PC-3 (cell line): Measurements from ENCODE around the gene BTBD6. TPM values are rescaled to one million over a fixed set of nuclear protein-coding genes. Genes with fewer than 3 reads are reported as not detected.

Experiments
- ATAC-seq: fragments of 200-7000 bp; cut with Tn5 transposase; 2 replicates; pipeline ENCODE4 v1.9.1; 2020; ENCODE audit warnings: mild to moderate bottlenecking, moderate library complexity
- BruUV-seq: library from RNA; stranded (reverse); fragments of 400-500 nt; replicated peaks from 2 replicates; lab custom pipeline; 2021; lab: Mats Ljungman, UMichigan
- CTCF ChIA-PET: fragments of 300-600 bp; sonication (Branson Sonifier 250); formaldehyde crosslinking; loops from one replicate; lab custom pipeline; 2022; ENCODE audit warnings: antibody characterized with exemption; lab: Charles Lee
- POLR2A ChIA-PET: fragments of 300-600 bp; sonication (Branson Sonifier 250); formaldehyde crosslinking; loops from one replicate; lab custom pipeline; 2022; ENCODE audit warnings: antibody characterized with exemption; ENCODE audit not compliant: unreplicated experiment; lab: Charles Lee
- DNase-seq: peaks from one replicate; pipeline ENCODE4 v3.0.0-alpha.2; 2015
- H2AFZ ChIP-seq: fragments of 300-600 bp; sonication (generic); 2 replicates; pipeline ENCODE4 v1.6.0; 2016; ENCODE audit warnings: antibody characterized with exemption, low read length
- H3F3A ChIP-seq: fragments of 300-600 bp; sonication (generic); one replicate; pipeline ENCODE4 v1.6.0; 2017; ENCODE audit warnings: antibody characterized with exemption, low read length, control low read depth, mild to moderate bottlenecking; ENCODE audit not compliant: unreplicated experiment
- H3K27ac ChIP-seq: fragments of 300-600 bp; sonication (generic); 2 replicates; pipeline ENCODE4 v1.5.1; 2016; ENCODE audit warnings: mild to moderate bottlenecking, low read length
- H3K27me3 ChIP-seq: fragments of 300-600 bp; sonication (generic); 2 replicates; pipeline ENCODE4 v1.6.1; 2016; ENCODE audit warnings: low read length, mixed read lengths
- H3K36me3 ChIP-seq: fragments of 300-600 bp; sonication (generic); 2 replicates; pipeline ENCODE4 v1.6.1; 2016; ENCODE audit warnings: low read depth, mixed run types, low read length, mixed read lengths
- H3K4me1 ChIP-seq: fragments of 300-600 bp; sonication (generic); 2 replicates; pipeline ENCODE4 v1.5.1; 2016; ENCODE audit warnings: low read length; ENCODE audit not compliant: insufficient read depth
- H3K4me2 ChIP-seq: fragments of 300-600 bp; sonication (generic); 2 replicates; pipeline ENCODE4 v1.6.0; 2016; ENCODE audit warnings: low read length
- H3K4me3 ChIP-seq: fragments of 300-600 bp; sonication (generic); 2 replicates; pipeline ENCODE4 v1.5.1; 2016; ENCODE audit warnings: mild to moderate bottlenecking, low read length, mixed read lengths
- H3K79me2 ChIP-seq: fragments of 300-600 bp; sonication (generic); 2 replicates; pipeline ENCODE4 v1.6.1; 2017; ENCODE audit warnings: low read length, mixed read lengths
- H3K9ac ChIP-seq: fragments of 300-600 bp; sonication (generic); 2 replicates; pipeline ENCODE4 v1.6.0; 2016; ENCODE audit warnings: mild to moderate bottlenecking, low read length
- H3K9me2 ChIP-seq: fragments of 300-600 bp; sonication (generic); replicated peaks from 2 replicates; pipeline ENCODE4 v1.6.1; 2016; ENCODE audit warnings: mixed run types, low read length, mixed read lengths
- H3K9me3 ChIP-seq: fragments of 300-600 bp; sonication (generic); 2 replicates; pipeline ENCODE4 v1.6.1; 2016; ENCODE audit warnings: low read length, mixed read lengths
- H4K20me1 ChIP-seq: fragments of 300-600 bp; sonication (generic); 2 replicates; pipeline ENCODE4 v1.6.1; 2016; ENCODE audit warnings: low read length, mixed read lengths
- EZH2 ChIP-seq: fragments of 300-600 bp; sonication (generic); IDR thresholded peaks from one replicate; pipeline ENCODE4 v1.6.1; 2017; ENCODE audit warnings: antibody characterized with exemption, mild to moderate bottlenecking, low read length; ENCODE audit not compliant: unreplicated experiment
- EZH2phosphoT487 ChIP-seq: fragments of 300-600 bp; sonication (generic); IDR thresholded peaks from 2 replicates; pipeline ENCODE4 v1.6.1; 2018; ENCODE audit warnings: mild to moderate bottlenecking, antibody characterized with exemption, low read length, borderline replicate concordance
- intact Hi-C: fragments of 100-400 bp; cut with micrococcal nuclease; formaldehyde crosslinking; loops from 2 replicates; pipeline ENCODE4 v1.9.0; 2023
- total RNA-seq: library from RNA; depleted of rRNA; stranded (reverse); fragments of >200 nt; gene quantifications from 2 replicates; pipeline ENCODE4 v1.2.3, GENCODE V29; 2014
- TF ChIP-seq, protein P1 (sequence below): fragments of 300-600 bp; sonication (generic); conservative IDR thresholded peaks from 2 replicates; pipeline ENCODE4 v1.5.1; 2017; ENCODE audit warnings: antibody characterized with exemption, low read depth, mild to moderate bottlenecking, low read length

The BTBD6 gene
- total RNA-seq, 1 experiment from 2014 or later = 104 TPM

DNA sequence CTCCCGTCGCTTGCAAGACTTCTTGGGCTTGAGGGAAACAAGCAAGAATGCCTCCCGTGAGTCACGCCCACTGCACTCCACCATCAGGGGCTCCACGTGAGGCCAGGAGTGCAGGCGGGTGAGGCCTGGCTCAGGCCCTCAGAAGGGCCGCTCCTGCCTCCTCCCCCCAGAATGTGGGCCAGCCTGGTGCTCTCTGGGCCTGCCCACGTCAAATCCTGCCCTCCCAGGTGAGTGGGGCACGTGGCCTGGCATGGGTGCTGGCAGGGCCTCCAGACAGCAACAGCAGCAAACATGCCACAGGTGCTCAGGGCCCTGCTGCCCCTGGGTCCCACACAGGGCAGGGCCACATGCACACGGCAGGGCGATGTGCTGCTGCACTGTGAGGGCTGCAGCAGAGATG lies 30.6 kb upstream of the BTBD6 start:
- no peak overlapping the region for H2AFZ ChIP-seq
- H3K79me2 ChIP-seq = no peaks in the 10 kb centered on the region
- ChIA-PET CTCF (no interaction called here), POLR2A (no interaction called here)
- intact Hi-C loops = no loop called here
- no TSS peak for BruUV-seq
- no peaks in the 10 kb centered on the region for H3F3A ChIP-seq
- H3K4me1 ChIP-seq = no peaks in the 10 kb centered on the region
- DNase-seq (no peak), ATAC-seq (no peak)
- no peak overlapping the region for H3K9ac ChIP-seq
- H3K4me2 ChIP-seq = no peak overlapping the region
- H3K27ac ChIP-seq = no peak overlapping the region
- H3K4me3 ChIP-seq = no peak overlapping the region
- no peaks in the 10 kb centered on the region for H3K9me3 ChIP-seq
- no peaks in the 10 kb centered on the region; the same call in none of the 2 replicates for H3K36me3 ChIP-seq
- no peaks in the 10 kb centered on the region for H3K27me3 ChIP-seq
- H3K9me2 ChIP-seq = no peaks in the 10 kb centered on the region
- H4K20me1 ChIP-seq = no peaks in the 10 kb centered on the region
- TF ChIP-seq EZH2 (no peak), EZH2phosphoT487 (no peak)
- TF ChIP-seq, protein P1, sequence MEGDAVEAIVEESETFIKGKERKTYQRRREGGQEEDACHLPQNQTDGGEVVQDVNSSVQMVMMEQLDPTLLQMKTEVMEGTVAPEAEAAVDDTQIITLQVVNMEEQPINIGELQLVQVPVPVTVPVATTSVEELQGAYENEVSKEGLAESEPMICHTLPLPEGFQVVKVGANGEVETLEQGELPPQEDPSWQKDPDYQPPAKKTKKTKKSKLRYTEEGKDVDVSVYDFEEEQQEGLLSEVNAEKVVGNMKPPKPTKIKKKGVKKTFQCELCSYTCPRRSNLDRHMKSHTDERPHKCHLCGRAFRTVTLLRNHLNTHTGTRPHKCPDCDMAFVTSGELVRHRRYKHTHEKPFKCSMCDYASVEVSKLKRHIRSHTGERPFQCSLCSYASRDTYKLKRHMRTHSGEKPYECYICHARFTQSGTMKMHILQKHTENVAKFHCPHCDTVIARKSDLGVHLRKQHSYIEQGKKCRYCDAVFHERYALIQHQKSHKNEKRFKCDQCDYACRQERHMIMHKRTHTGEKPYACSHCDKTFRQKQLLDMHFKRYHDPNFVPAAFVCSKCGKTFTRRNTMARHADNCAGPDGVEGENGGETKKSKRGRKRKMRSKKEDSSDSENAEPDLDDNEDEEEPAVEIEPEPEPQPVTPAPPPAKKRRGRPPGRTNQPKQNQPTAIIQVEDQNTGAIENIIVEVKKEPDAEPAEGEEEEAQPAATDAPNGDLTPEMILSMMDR = no peak

DNA sequence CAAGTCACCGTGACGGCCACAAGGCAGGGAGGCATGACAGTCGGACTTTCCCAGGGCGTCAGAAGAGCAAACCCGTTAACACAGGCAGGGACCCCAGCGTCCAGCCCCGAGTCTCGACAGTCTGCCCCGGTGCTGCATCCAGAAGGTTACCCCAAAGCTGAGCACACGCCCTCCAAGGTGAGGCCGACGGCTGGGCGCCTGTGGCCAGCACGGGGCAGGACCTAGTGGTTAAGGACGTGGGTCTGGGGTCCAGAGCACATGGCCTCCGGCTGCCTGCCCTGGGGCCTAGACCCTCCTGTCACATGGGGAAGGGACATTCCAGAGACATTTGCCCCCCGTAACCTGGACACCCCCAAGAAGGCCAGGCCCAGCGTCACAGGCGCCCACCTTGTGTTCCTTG lies 29.7 kb upstream of the BTBD6 start:
- H3K4me3 ChIP-seq = no peak overlapping the region
- TF ChIP-seq, protein P1 = no peak
- TF ChIP-seq EZH2 (no peak), EZH2phosphoT487 (no peak)
- no peak overlapping the region for H2AFZ ChIP-seq
- H4K20me1 ChIP-seq = no peaks in the 10 kb centered on the region
- no peak overlapping the region for H3K4me2 ChIP-seq
- ChIA-PET POLR2A (no interaction called here), CTCF (no interaction called here)
- no peak for ATAC-seq
- no peak for DNase-seq
- no peaks in the 10 kb centered on the region for H3K9me2 ChIP-seq
- no peaks in the 10 kb centered on the region for H3K27me3 ChIP-seq
- H3K9ac ChIP-seq = no peak overlapping the region
- intact Hi-C loops = no loop called here
- H3K36me3 ChIP-seq = no peaks in the 10 kb centered on the region; the same call in none of the 2 replicates
- H3F3A ChIP-seq = no peaks in the 10 kb centered on the region
- no peaks in the 10 kb centered on the region for H3K79me2 ChIP-seq
- no peak overlapping the region for H3K27ac ChIP-seq
- H3K4me1 ChIP-seq = peaks cover 6% of the 10 kb centered on the region
- no peaks in the 10 kb centered on the region for H3K9me3 ChIP-seq
- BruUV-seq = no TSS peak

DNA sequence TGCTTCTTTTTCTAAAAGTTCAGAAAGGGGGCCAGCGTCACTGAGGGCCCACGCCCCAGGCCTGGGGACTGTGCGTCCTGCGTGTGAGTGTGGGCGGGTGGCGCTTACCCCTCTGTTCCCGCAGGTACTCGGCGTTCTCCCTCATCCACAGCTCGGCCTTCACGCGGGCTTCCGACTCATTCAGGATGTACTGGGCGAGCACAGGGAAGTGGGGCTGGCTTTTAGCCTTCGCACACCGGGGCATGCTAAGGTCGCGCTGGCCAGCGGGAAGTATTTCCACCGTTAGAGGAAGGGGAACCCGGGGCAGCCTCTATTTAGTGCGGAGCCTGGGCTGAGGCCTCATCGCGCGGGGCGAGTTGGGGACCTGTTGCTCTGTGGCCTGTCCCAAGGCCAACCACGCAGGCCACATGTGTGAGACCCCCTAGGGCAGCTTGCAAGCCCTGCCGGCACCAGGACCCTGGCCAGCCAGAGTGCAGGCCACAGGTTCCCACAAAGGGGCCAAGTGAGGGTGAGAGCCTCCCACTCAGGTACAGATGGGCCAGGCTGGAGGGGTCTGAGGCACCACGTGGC lies 29.2 kb upstream of the BTBD6 start:
- Histone ChIP-seq H4K20me1 (no peaks in the 10 kb centered on the region), H3K9me3 (no peaks in the 10 kb centered on the region), H3K4me3 (no peak overlapping the region), H3K4me2 (no peak overlapping the region), H3K9me2 (no peaks in the 10 kb centered on the region), H3F3A (no peaks in the 10 kb centered on the region), H3K27me3 (no peaks in the 10 kb centered on the region), H3K27ac (no peak overlapping the region), H3K36me3 (no peaks in the 10 kb centered on the region; the same call in none of the 2 replicates), H3K79me2 (no peaks in the 10 kb centered on the region), H2AFZ (no peak overlapping the region), H3K9ac (no peak overlapping the region), H3K4me1 (peaks cover 8% of the 10 kb centered on the region)
- DNase-seq (no peak), ATAC-seq (no peak)
- no TSS peak for BruUV-seq
- ChIA-PET POLR2A (no interaction called here), CTCF (no interaction called here)
- no peak for TF ChIP-seq EZH2
- TF ChIP-seq, protein P1 = no peak
- TF ChIP-seq EZH2phosphoT487 = no peak
- intact Hi-C loops = no loop called here
